GM18511 (cell line): ENCODE results near the gene RPL9.
"Not testable (repeated sequence)": the region's sequence is repeated elsewhere in the genome, so short reads cannot be mapped to it uniquely, and the experiment has no call there.

ENCODE experiments used
- ATAC-seq: cut with Tn5 transposase; IDR thresholded peaks from one replicate; pipeline ENCODE4 v1.9.1; 2021; ENCODE audit warnings: mild to moderate bottlenecking, moderate library complexity; ENCODE audit not compliant: unreplicated experiment

RPL9 gene

DNA sequence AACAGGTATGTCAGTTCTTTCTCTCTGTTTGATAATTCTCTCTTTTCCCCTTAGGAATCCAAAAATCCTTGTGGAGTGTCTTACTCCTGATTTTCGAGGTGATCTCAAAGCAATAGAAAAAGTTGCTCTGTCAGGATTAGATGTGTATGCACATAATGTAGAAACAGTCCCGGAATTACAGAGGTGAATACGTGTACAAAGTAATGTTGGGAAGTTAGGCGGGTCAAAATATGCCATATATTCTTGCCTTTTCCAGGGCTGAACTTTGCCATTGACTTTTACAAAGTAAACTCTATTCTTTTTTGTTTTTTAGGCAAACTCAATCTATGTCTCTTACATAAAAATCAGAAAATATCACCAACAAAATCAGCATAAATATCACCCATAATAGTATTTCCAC lies 8.7 kb upstream of the RPL9 start:
- ATAC-seq, result no peak

- ATAC-seq, result no peak
Observed at GRCh38 chr4:39466747-39467146, 8.0 kb upstream of the RPL9 start.

- no peak for ATAC-seq
Observed at GRCh38 chr4:39464886-39465501, 6.3 kb upstream of the RPL9 start.

GRCh38 chr4:39458161-39458504 lies 589 bp downstream of the RPL9 start:
- ATAC-seq, result not testable (repeated sequence)

- no peak for ATAC-seq
Observed at GRCh38 chr4:39456946-39457763, 1.6 kb downstream of the RPL9 start.

DNA sequence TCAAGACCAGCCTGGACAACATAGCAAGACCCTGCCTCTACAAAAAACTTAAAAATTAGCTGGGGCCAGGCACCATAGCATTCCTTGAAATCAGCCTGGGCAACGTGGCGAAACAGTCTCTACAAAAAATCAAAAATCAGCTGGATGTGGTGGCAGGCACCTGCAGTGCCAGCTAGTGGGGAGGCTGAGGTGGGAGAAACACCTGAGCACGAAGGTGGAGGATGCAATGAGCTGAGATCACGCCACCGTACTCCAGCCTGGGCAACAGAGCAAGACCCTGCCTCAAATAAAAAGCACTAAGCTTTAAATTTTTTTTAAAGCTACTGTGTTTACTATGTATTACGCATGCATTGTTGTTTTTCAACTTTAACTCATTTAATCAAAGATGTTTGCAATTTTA lies 3.2 kb downstream of the RPL9 start:
- no peak for ATAC-seq

GRCh38 chr4:39453738-39454137 lies 5.0 kb downstream of the RPL9 start:
- no peak for ATAC-seq

DNA sequence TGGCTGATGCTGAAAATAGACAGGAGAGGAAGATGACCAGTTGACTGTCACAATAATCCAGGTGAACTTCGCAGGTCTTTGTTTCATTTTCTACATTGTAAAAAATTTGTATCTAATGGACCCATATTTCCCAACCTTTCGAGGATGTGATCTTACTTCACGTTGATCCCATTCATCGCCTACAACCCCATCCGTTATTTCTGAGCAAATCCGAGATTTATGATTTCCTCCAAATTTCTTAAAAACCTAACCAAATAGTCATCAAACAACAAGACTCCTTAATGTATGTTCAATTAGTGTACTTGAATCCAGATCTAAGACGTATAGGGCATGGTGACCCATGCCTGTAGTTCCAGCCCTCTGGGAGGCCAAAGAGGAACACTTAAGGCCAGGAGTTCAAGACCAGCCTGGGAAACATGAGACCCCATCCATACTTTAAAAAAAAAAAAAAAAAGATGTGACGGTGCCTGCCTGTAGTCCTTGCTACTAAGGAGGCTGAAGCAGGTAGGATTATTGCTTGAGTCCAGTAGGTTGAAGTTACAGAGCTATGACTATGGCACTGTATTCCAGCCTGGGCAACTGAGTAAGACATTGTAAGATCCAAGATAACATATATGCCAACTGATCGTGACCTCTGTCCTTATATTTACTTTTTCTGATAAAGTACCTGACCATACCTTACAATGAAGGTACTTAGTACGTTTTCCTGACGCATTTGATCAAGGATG lies 5.7 kb downstream of the RPL9 start:
- no peak for ATAC-seq

- no peak for ATAC-seq
Observed at GRCh38 chr4:39452153-39452859, 6.4 kb downstream of the RPL9 start.

GRCh38 chr4:39451423-39452023 lies 7.2 kb downstream of the RPL9 start:
- no peak for ATAC-seq

GRCh38 chr4:39450618-39451017 lies 8.1 kb downstream of the RPL9 start:
- no peak for ATAC-seq

DNA sequence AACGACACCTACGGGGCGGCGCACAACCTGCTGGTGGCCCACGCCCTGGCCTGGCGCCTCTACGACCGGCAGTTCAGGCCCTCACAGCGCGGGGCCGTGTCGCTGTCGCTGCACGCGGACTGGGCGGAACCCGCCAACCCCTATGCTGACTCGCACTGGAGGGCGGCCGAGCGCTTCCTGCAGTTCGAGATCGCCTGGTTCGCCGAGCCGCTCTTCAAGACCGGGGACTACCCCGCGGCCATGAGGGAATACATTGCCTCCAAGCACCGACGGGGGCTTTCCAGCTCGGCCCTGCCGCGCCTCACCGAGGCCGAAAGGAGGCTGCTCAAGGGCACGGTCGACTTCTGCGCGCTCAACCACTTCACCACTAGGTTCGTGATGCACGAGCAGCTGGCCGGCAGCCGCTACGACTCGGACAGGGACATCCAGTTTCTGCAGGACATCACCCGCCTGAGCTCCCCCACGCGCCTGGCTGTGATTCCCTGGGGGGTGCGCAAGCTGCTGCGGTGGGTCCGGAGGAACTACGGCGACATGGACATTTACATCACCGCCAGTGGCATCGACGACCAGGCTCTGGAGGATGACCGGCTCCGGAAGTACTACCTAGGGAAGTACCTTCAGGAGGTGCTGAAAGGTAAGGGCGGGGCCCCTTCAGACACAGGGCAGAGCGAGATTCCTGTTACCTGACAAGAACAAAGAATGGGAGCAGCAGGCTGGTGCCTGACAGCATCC lies 11.7 kb downstream of the RPL9 start:
- peak; percentile 81 for ATAC-seq

DNA sequence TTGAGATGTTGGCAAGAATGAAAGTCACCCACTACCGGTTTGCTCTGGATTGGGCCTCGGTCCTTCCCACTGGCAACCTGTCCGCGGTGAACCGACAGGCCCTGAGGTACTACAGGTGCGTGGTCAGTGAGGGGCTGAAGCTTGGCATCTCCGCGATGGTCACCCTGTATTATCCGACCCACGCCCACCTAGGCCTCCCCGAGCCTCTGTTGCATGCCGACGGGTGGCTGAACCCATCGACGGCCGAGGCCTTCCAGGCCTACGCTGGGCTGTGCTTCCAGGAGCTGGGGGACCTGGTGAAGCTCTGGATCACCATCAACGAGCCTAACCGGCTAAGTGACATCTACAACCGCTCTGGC lies 12.3 kb downstream of the RPL9 start:
- ATAC-seq, result no peak

GRCh38 chr4:39442998-39443397 lies 15.7 kb downstream of the RPL9 start:
- ATAC-seq, result no peak

DNA sequence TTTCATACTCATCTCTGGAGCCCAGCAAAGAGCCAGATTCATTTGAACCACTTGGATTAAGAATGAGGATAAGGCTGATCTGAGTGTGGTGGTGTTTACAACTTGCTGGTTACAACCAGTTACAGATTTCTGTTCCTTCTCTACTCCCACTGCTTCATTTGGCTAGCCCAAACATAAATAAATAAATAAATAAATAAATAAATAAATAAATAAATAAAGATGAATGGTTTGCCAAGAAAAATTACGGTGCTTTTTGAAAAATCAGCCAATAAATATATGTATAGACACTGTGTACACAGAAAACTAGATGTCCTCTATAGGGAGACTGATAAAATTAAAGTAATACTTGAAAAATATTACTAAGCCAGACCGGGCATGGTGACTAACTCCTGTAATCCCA lies 17.1 kb downstream of the RPL9 start:
- no peak for ATAC-seq

DNA sequence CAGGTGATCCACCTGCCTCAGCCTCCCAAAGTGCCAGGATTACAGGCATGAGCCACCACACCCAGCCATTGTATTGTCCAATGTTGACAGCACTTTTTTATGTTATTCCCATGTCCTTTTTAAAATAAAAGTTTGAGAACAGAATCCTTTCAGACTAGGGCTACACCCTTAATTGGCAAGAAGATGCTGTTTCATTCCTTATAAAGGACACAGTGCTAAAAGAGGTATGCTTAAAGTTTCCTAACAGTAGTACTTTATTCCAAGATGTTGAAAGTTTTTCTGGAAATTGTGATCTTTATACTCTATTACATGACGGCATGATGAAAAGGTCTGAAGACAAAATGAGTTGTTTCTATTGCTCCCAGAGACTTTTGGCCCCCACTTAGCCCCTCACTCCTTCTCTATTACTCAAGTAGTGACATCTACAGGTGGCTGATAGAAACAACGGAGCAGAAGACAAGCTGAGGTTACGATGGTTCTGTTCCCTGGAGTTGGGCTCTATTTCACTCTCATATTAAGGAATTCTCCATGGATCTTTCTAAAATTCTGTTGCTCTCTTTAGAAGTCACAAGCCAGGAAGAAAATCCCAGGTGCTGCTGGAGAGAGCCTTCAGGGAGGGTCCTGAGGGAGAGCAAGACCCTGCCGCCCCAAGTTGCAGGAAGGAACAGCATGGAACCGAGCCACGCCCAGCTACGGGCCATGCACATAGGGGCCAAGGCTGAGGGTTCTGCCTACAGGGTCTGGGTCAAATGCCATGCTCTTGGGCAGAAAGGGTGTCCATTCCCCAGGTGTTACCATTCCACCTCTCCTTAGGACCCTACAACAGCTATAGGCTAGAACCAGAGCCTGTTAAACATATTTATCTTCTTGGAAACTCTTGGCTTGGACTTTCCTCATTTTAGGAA lies 22.8 kb downstream of the RPL9 start:
- no peak for ATAC-seq

GRCh38 chr4:39433878-39434492 lies 24.7 kb downstream of the RPL9 start:
- no peak for ATAC-seq

DNA sequence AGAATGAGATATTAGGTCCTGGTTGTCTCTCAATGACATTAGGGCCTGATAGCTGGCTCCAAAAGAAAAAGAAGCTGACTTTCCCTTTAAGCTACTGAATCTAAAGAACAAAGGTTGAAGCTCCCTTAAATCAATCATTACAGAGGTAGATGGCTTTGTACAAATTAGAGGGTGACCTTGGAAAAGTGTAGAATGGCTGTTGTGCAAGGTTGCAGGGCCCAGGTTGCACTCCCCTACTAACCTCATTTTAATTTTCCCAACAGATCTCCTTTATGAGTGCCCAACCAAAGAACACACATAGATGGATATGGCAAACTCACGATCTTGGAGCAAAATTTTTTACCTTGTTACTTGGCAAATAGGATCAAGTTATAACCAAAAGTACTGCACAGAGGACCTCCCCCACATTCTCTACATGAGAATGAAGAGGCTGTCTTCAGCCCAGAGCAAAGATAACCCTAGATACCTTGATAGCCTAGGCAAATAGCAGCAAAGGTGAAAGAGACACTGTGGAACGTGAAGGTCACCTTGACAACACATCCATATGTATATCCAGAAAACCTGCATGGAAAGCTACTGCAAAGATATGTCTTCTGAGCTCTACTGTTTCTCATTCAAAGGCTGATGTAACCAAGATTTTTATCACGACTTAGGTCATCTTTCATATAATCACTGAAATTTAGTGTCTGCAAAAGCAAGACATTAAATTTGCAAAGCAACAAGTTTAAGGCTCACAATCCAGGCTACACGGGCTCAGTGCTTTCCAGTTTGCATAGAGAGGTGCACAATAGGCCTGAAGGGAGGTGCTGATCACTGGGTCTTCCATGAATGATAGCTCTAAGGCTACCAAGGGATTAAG lies 29.0 kb downstream of the RPL9 start:
- ATAC-seq, result no peak
